Hematopoietic multipotent progenitor cell treated with erythropoietin and hydrocortisone succinate and interleukin-3 and kit ligand, for 4 days (in vitro differentiated cells): ENCODE data around the gene FSTL4.

Experiments
- DNase-seq: peaks from one replicate; pipeline ENCODE4 v3.0.0-alpha.2; 2015

Gene FSTL4

DNA sequence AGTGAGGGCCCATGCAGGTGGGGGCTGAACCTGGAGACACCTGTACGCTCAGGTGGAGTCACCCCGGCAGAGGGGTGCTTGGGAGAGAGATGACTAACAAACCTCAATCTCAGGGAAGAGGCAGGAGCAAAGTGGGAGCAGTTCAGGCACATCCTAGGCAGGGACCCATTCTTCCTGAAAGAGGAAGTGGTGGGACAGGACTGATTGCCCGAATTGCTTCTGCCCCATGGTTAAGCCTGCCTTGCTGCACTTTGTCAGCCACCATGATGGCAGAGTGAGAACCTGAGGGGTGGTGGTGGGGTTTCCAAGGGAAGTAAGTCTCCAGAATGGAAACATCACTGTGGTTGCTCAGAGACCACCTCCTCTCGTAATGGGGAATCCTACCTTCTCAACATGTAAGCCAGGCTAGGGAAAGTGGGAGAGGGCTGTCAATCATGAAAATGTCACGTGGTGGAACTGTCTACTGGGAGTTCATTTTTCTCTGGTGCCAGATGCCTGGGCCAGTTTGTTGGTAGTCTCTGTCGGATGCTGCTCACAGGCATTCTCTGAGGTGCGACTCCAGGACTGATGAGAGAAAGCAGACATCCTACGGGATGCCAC, 410.2 kb downstream of the FSTL4 start:
- no peak for DNase-seq

DNA sequence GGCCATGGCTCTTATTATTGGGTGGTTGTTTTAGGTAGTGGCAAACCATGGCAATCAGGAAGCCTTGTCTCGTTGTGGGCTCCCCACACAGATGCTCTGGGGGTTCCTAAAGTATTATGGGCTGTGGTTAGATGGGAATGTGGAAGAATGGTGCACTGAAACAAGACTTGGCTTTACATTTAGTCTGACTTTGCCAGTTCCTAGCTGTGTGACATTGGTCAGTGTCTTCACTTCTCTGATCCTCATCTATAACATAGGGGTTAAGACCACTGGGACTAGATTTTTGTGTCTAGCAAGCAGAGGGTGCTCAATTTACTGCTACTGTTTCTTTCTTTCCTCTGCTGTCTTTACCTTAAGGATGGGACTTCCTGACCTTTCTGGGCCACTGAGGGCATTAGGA, 411.0 kb downstream of the FSTL4 start:
- DNase-seq, result no peak

DNA sequence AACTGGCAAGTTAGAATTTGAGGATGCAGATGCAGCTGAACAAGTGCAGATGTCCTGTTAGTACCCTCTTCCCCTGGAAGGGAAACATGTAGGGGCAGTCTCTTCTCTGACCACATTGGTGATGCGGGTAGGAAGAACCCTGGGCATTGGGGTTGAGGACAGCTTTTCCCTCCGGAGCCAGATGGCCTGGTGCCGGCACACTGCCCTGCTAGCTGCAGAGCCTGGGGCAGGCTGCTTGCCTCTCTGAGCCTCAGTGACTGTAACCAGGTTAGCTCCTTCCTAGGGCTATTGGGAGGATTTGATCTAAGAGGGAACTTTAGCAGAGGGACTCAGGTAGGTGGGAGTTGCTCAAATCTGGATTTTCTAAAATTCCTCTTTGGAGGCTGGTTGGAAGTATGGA, 412.1 kb downstream of the FSTL4 start:
- no peak for DNase-seq

DNA sequence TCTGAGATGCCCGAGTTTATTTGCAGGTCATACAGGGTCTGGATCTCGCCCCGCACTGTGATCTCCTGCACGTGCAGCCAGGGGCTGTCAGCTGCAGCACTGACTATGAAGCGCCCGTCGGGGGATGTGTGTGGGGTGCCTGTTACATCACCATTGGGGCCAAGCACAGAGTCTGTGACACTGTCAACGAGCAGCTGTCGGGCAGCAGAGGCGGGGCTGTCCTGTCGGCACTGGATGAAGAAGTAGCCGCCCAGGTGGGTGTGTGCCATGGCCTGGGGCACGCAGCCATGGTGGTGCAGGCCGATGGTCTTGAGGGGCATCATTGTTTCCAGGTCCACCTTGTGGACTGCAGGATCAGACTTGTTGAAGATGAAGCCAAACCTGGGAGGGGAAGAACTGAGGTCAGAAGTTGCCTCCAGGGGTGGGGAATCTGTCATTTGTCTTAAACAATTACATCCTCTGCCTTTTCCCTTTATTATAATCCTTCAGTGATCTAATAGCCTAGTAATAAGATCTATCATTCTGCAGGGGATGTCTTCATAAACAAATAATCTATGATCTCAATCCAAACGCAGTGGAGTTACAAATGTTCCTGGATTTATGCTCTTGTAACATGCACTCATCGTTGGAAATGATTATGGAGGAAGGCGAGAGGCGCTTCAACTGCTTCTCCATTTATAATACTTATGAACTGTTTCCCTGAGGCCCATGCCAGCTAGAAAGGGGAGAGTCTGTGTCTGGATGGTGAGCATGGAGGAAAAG, 412.7 kb downstream of the FSTL4 start:
- DNase-seq, result no peak

DNA sequence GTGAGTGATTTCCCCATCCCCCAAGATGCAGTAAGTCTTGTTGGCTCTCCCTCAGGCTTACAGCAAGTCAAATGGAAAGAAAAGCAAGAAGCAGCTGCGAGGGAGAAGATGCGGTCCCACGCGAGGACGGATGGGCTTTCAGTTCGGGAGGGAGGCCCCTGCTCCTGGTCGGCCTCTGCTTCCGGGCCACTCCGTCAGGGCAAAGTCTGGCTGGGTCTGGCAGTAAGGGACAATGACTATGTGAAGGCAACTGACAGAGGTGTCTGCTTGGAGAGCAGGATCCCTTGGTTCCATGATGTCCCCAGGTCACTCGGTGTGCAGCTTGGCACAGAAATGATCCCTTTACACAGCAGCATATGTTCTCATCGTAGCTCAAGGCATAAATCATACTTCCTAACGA, 413.8 kb downstream of the FSTL4 start:
- no peak for DNase-seq

DNA sequence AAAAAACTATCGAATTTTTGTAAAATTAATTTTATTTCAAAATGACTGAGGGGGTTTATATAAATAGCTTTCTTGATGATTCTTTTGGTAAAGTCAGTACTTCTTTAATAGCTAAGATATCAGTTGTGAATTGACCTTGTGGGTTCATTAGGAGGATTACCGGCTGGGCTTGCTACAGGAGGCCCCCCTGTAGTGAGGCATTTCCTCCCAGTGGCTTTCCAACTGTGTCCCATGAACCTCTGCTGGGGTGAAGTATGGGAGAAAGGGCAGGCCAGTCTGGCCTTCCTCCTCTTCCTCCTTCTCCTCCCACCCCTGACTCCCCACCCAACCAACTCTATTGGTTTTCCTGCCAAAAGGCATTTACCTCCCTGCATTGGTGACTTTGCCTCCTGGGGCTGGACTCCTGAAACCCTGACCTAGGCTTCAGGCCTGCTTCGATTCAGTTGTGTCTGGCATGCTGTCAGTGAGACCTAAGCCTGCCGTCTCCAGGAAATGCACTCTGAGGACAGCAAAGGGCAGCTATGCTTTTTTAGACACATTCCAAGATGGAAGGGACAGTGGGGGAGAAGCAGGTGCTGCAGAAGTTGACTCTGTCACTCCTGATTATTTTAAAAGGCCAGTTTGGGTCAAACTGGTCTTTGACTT, 415.8 kb downstream of the FSTL4 start:
- no peak for DNase-seq

DNA sequence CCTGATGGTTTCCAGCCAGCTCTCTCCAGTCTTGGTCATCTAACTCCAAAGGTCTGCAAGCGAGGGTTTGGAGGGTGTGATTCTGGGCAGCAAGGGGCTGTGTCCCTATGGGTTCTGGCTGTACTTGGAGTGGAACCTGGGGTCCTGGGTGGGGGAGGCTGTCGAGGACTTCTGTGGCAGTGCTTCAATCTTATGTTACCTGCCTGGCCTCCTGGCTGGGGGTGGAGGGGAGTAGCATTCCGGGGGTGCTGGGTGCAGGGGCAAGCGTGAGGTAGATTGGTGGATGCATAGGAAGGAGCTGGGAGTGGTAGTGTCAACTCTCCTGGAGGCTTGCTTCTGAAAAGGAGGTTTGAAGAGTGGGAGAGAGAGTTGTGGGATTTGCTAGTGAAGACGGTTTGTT, 417.1 kb downstream of the FSTL4 start:
- no peak for DNase-seq

DNA sequence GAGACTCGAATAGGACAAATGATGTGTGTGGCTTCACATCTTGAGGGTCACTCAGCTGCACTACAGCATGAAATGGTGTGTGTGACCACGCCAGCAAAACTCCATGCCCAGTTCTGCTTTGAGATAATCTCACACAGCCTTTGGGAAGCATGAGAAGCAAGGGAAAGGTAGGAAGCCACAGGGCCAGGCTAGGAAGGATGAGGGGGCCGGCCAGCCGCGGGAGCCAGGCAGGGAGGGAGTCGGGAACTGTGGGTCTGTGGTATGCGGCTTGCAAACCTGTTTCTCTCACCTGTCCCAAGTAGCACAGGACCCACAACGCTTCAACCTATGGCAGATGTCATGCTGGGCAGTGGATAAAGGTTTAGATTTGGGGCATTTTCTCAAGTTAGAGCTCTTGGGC, 418.5 kb downstream of the FSTL4 start:
- DNase-seq, result no peak

DNA sequence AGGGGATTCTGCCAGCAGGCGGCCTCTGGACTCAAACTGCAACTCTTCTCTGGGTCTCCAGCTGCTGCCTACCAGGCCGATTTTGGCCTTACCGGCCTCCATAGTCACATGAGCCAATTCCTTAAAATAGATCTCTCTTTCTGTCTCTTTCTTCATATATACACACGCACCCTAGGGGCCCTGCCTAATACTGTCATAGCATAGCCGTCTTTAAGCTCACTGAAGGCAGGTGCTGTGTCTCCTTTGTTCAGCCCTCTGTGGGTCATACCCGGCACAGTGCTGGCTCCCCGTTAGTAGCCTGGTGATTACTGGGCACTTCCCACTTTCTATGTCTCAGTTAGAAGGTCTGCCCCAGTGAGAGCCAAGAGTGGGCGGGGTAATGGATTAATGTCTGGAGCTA, 419.6 kb downstream of the FSTL4 start:
- DNase-seq, result no peak

DNA sequence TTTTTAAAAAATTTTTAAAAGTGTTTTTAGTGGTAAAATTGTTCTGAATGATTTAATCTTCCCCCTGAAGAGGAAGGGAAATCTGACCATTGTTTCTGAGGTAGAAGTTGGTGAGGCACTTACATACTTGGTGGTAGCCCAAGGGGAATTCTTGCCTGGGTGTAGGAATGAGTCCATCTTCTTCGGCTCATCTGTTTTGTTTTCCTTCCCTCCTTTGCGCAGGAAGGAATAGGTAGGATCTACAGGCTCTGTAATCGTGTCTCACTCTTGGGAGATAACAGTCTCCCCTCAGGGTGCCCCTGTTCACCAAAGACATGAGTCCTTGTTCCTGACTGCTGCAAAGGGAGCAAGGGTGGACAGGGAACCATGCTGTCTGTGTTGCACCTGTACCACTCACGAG, 422.5 kb downstream of the FSTL4 start:
- DNase-seq, result no peak

DNA sequence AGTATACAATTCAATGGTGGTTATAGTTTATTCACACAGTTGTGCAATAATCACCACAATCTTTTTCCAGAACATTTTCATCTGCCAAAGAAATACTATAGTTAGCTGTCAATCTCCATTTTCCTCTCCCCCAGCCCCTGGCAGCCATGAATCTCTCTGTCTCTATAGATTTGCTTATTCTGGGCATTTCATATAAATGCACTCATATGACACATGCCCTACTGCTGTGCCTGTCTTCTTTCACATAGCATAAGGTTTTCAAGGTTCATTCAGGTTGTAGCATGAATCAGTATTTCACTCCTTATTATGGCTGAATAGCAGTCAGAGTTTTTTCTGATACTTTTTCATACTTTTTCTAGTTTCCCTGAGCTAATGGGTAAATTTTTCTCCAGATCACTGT, 432.9 kb downstream of the FSTL4 start:
- no peak for DNase-seq

DNA sequence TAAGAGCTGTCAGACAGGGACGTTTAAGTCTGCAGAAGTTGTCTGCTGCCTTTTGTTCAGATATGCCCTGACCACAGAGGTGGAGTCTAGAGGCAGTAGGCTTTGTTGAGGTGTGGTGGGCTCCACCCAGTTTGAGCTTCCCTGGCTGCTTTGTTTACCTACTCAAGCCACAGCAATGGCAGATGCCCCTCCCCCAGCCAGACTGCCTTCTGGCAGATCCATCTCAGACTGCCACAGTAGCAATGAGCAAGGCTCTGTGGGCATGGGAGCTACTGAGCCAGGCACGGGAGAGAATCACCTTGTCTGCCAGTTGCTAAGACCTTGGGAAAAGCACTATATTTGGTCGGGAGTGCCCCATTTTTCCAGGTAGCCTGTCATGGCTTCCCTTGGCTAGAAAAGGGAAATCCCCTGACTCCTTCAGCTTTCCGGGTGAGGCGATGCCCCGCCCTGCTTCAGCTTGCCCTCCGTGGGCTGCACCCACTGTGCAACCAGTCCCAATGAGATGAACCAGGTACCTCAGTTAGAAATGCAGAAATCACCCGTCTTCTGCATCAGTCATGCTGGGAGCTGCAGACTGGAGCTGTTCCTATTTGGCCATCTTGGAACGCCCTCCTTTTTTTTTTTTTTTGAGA, 441.5 kb downstream of the FSTL4 start:
- DNase-seq, result peak; percentile 19

DNA sequence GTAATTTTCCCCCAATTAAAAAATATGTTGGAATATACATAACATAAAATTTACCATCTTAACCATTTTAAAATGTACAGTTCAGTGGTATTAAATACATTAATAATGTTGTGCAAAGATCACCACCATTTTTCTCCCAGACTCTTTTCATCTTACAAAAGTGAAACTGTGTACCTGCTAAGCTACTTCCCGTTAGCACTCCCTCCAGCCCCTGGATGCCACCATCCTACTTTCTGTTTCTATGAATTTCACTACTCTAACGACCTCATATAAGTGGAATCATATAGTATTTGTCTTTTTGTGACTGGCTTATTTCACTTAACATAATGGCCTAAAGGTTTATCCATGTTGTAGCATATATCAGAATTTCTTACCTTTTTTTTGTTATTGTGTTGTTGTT, 447.6 kb downstream of the FSTL4 start:
- no peak for DNase-seq

DNA sequence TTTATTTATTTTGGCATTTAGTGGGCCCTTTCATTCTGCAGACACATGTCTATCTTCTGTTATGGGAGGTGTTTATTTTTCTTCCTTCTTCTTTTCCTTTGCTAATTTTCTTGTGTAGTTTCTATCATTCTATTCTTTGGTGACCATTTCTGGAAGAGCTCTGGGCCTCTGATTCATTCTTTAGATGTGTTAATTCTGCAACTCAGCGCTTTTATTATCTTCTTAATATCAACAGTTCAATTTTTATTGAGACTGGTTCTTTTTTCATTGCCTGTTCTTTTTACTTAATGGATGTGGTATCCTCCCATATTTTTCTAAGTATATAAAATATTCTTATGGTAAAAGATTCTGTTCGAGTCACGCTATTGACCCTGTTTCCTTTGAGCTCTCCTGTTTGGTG, 448.5 kb downstream of the FSTL4 start:
- no peak for DNase-seq

DNA sequence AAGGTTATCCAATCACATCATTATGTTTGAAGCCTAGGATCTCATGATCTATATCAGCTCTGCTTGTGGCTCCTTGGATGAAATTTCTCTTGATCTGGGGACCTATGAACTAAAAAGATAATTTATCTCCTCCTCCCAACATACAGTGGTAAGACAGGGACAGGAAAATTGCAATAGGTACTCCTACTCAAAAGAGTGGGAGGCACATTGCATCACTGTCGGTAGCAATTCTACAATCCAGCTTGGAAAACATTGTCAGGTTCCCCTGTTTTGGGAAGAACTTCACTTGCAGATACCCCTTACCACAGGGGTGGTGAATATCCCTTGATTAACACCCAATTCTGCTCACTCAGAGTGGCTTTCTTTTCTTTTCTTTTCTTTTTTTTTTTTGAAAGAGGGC, 452.8 kb downstream of the FSTL4 start:
- DNase-seq, result no peak

DNA sequence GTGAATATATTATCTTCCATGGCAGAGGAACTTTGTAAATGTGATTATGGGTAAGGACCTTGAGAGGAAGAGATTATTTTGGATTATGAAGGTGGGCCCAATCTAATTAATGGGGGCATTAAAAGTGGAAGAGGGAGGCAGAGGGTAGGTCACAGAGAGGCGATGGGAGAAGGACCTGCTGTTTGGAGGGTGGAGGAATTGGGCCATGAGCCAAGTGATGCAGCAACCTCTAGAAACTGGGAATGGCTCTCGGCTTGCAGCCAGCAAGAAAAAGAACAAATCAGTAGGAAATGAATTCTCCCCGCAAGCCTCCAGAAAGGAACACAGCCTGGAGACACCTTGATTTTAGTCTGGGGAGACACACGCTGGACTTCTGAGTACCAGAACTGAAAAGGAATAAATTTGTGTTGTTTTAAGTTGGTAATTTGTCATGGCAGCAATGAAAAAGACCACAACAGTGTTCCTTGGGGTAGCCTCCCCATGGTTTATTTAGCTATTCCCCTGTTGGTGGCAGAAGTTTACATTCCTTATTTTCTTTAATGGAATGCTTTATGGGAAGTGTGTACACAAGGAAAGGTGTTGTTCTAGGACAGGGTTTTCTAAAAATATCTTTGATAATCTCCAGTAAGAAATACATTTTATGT, 456.9 kb downstream of the FSTL4 start:
- DNase-seq, result no peak

DNA sequence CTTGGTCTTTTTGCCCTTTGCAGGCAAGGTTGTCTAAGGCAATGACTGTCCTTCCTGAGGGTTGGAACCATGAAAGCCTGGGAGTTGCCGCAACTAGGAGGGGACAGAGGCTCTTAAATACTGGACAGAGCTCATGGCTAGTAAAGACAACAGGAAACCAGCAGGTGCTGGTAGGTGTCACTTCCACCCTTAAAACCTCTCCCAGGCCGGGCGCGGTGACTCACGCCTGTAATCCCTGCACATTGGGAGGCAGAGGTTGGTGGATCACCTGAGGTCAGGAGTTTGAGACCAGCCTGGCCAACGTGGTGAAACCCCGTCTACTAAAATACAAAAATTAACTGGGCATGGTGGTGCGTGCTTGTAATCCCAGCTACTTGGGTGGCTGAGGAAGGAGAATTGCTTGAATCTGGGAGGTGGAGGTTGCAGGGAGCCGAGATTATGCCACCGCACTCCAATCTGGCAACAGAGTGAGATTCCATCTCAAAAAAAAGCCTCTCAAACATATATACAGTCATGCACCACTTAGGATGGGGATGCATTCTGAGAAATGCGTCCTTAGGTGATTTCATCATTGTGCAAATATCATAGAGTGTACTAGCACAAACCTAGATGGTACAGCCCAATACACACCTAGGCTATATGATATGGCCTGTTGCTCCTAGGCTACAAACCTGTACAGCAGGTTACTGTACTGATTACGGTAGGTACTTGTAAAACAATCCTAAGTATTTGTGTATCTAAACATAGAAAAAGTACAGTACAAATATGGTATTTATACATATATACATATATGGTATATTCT, 457.9 kb downstream of the FSTL4 start:
- DNase-seq, result no peak

DNA sequence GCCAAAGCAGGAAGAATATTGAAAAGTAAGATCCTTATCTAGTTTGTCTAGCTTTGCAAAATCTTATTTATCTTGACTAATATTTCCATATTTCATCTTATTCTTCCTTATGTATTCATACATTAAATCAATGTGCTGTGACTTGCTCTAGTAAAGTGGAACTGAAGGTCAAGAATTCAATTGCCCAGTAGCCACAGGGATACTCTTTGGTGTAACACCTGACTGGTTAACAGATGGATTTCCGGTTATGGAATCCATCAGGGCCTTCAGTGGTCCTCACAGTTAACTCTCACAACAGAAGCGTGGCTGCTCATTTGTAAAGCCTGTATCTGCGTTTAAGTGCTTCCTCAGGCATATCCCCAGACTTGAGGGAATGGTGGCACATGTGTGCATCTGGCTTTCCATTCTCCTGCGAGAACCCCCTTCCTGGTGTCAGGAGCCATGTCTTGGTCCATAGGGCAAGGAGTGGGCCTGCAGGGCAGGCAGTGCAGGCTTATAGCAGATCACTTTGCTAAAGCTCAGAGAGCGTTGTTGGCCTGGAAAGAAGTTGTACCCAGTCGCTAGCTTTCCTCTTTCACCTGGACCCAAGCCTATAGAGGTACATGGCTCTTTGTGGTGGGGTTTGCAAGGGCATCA, 461.3 kb downstream of the FSTL4 start:
- no peak for DNase-seq

DNA sequence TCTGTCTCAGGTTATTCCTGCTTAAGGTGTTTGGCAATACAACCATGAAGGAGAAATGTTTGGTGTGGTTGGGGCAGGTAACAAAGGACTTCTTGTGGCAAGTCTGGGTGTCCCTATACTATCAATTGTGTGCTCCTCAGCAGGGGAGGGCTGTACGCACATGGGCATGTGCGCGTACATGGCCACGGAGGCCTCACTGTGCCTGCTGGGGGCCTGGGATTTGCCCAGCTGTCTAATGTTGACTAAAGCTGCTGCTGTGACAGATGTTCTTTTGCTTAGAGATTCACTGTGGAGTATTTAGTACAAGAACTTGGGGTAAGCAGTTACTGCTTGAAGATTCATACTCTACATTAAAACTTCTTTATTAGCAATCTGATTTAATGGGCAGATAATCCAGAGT, 463.0 kb downstream of the FSTL4 start:
- no peak for DNase-seq

DNA sequence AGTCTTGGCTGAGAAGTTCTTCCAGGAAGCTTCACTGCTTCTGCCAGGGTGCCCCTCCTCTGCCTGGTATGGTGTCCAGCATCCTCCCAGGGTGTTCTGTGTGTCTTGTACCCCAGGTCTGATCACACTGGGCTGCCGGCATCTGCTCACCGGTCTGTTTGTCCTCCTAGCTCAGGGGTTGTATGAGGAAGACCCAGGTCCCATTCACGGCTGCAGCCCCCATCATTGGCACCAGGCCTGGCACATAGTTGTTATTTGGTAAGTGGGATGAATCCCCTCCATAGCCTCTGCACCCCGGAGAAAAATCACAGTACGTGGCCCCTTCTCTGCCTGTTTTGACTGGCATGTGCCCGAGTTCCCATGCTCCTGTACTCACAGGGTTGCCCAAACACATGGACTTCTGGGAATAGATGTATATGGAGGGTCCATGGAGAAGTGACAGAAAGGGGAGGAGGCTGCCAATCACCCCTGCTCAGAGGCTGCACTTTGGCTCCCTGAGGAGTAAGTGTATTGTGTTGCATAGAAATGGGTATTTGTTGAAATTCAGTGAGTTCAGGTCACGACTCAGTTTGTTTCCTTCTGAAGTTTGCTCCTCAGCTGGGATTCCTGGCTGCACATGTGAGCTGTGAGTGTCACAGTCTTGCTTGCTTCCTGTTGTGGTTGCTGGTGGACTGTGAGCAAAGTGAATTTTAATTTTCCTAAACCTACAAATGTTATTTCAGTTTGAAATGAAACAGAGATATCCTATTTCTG, 464.4 kb downstream of the FSTL4 start:
- DNase-seq, result peak; percentile 52

DNA sequence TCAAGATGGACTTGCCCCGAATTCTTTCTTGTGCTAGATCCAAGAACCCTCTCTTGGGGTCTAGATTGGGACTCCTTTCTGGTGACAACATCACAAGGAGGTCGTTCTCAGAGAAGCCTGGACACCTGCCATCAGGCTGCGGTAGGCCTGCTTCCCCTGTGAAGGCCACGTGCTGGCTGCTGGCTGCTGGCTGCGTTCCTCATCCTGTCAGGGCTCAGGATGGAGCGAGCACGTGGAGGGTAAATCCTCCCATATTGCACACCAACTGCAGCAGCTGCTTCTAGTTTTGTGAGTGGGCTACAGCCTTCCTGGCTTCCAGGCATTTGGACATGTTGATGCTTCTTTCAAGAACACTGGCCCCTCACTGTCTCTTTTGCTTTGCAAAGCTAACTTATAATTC, 464.9 kb downstream of the FSTL4 start:
- peak; percentile 81 for DNase-seq
